Uterus (tissue), 2 donors: ENCODE measurements around the gene VGLL1.

Experiments used
- POLR2A ChIP-seq, 2 donors: fragments of 450-650 bp; IDR thresholded peaks; one replicate each; pipeline ENCODE4 v1.6.1; 2016; ENCODE audit warnings: antibody characterized with exemption in 2 of 2, mild to moderate bottlenecking in 1 of 2, moderate library complexity in 1 of 2
- TF ChIP-seq, protein P1 (sequence below), 4 experiments: fragments of 200-600 bp in 2 of 4; fragments of 450-650 bp in 2 of 4; sonication (generic) in 2 of 4; IDR thresholded peaks; one replicate each; pipeline ENCODE4 v1.5.1; 2016 to 2019; ENCODE audit warnings: antibody characterized with exemption in 4 of 4, mild to moderate bottlenecking in 2 of 4, moderate library complexity in 1 of 4

DNA sequence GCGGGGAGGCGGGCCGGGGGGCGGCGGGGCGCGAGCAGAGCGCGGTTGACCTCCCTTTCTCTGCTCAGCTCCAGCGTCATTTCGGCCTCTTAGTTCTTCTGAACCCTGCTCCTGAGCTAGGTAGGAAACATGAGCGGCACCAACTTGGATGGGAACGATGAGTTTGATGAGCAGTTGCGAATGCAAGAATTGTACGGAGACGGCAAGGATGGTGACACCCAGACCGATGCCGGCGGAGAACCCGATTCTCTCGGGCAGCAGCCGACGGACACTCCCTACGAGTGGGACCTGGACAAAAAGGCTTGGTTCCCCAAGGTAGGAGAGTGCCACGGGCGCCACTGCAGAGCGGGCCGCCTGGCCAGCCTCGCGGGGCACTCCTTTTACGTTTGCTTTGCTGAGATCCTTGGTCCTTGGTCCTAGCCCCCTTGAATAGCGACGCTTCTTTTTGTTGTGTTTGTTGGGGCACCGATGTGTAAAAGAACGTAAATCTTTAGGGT is 34.4 kb upstream of the VGLL1 start, which contains the start of gene HTATSF1:
- TF ChIP-seq, protein P1, sequence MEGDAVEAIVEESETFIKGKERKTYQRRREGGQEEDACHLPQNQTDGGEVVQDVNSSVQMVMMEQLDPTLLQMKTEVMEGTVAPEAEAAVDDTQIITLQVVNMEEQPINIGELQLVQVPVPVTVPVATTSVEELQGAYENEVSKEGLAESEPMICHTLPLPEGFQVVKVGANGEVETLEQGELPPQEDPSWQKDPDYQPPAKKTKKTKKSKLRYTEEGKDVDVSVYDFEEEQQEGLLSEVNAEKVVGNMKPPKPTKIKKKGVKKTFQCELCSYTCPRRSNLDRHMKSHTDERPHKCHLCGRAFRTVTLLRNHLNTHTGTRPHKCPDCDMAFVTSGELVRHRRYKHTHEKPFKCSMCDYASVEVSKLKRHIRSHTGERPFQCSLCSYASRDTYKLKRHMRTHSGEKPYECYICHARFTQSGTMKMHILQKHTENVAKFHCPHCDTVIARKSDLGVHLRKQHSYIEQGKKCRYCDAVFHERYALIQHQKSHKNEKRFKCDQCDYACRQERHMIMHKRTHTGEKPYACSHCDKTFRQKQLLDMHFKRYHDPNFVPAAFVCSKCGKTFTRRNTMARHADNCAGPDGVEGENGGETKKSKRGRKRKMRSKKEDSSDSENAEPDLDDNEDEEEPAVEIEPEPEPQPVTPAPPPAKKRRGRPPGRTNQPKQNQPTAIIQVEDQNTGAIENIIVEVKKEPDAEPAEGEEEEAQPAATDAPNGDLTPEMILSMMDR (IDR thresholded peaks at IDR 0.05) = no peak
- TF ChIP-seq POLR2A (IDR thresholded peaks at IDR 0.05) = no peak
